Measurements from ENCODE around the gene TMEM59L. TPM values are rescaled to one million over a fixed set of nuclear protein-coding genes. Genes with fewer than 3 reads are reported as not detected.

The TMEM59L gene
- polyA plus RNA-seq, 12 donors = 4.7 to 19.4 (median 8.2) TPM; not detected in 1

DNA sequence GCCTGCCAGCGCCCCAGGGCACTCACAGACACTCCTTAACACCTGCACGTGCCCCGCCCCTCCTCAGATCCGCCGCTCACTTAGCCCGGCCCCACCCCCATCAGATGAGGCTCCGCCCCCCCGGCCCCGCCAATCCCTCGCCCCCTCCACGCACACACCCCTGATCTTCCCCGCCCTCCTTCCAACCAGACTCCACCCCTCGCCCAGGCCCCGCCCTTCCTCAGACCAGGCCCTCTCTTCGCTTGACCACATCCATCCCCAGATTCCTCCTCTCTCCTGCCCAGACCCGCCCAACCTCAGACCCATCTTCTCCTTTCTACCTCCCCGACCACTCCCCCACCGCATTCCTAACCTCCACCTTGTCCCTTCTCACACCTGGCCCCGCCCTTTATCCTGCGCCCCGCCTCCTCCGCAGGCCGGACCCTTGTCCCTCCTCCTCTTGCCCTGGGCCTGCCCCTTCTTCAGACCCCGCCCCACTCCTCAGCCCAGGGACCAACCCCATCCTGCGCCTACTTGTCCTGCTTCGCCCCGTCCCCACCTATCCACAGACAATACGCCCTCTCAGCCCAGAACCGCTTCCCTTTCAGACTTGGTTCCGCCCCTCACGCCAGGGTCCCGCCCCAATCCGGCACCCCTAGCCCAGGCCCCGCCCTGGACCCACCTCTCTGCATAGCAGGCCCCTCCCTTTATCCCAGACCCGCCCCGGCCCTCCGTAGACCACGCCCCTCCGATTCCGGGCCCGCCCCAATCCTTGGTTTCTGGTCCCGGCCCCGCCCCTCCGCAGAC is 23.7 kb downstream of the TMEM59L start:
- DNase-seq = peak; percentile 89

GRCh38 chr19:18636969-18637629 is 24.4 kb downstream of the TMEM59L start, which contains the start of gene KLHL26:
KLHL26 (plus strand) TSS chr19:18637028; CDS start chr19:18637055, 27 bp downstream.
- no peak for DNase-seq

GRCh38 chr19:18637673-18638630 is 25.3 kb downstream of the TMEM59L start:
- DNase-seq = no peak

DNA sequence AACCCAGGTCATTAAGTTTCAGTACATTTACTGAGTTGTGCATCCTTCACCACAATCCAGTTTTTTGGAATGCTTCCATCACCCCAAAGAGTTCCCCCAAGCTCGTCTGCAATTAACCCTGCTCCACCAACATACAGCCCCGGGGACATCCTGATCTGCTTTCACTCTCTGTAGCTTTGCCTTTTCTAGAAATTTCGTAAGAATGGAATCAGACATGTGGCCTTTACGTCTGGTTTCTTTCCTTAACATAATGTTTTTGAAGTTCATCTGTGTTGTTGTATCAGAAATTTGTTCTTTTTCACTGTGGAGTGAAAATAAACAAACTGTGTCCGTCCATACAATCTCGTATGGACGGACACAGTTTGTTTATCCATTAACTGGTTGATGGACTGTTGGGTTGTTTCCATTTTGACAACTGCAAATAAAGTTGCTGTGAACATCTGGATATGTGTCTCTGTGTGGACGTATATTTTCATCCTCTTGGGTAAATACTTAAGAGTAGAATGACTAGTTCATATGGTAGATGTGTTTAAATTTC is 27.1 kb downstream of the TMEM59L start:
- no peak for DNase-seq

DNA sequence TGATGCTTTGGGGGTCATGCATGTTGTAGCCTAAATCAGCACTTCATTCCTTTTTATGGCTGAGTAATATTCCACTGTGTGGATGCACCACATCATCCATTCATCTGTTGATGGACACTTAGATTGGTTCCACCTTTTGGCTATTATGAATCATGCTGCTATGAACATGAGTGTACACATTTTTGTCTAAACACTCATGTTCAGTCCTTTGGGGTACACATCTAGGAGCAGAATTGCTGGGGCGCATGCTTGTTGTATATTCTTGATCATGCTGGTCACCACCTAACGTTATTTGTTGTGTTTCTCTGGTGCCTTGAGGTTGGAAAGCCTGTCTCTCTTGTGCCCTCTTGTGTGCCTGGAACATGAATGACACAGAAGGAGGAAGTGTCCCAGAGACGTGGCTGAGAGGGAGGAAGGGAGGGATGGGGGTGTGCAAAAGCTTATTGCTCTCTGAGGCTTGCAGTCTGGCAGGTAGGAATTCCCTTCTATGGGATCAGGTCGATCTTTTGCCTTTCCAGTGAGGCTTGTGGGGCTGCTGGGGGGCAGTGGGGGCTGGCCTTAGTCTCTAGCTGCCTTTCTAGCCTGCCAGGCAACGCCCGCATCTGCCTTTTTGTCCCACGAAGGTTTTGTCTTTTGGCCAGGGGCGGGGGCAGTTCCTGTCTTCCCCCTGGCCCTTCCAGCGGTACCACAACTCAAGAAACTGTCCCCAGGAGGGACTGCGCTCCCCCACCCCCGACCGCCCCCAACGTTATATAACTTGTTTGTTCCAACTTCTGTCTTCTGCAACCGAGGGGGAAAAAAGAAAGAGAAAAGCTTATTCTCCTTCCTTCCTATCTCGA is 31.7 kb downstream of the TMEM59L start:
- DNase-seq = no peak

DNA sequence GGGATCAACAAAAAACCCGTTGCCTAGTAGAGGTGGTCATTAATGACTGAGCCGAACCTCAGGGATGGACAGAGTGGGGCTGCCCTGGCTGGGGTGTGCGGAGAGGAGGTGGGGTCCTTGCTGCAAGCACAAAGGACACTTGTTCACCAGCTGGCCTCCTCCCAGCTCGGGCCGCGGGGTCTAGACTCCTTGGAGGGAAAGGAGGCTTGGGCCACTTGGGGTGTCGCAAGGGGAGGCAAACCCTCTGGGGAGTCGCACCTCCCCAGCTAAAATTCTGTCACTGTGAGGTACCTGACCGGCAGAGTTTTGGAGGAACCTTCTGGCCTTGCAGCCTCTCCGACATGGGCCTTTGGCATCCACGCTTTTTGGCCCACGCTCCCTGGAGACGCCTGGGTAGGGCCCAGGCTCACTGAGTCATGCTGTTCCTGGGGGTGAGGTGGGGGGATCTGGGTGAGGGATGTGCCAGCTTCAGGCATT is 32.4 kb downstream of the TMEM59L start:
- DNase-seq = no peak

DNA sequence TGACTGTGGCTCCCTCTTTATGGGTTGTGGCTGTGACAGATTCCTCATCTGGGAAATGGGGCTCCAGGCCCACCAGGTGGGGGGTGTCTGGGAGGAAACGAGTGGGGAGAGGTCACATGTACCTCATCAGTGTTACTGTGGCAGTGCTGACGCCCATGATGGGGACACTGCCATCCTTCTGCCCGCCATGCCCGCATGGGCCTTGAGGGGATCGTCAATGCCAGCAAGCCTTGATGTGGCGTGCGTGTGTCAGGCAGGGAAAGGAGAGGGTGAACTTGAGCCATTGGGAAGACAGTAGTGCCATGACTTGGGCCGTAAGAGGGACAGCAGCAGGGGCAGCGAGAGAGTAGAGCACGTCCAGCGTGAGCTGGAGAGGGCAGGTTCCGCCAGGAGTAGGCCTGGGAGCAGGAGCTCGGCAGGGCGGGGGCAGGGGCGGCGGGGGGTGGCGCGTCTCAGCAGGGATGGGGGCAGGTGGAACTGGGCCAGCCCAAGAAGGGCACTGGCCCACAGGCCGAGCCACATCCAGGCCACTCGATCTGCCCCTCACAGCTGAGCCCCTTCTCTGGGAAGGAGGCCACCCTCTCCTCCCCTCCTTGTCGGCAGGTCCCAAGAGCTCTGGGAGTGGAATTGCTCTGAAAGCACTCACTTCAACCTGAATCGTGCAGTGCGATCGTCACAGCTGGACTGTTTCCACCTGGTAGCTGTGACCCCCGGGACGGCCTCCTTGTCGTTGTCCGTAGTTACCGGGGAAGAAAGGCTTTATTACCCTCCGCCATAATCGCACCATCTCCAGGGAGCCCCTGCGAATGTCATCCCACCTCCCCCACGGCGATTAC is 34.1 kb downstream of the TMEM59L start:
- no peak for DNase-seq

DNA sequence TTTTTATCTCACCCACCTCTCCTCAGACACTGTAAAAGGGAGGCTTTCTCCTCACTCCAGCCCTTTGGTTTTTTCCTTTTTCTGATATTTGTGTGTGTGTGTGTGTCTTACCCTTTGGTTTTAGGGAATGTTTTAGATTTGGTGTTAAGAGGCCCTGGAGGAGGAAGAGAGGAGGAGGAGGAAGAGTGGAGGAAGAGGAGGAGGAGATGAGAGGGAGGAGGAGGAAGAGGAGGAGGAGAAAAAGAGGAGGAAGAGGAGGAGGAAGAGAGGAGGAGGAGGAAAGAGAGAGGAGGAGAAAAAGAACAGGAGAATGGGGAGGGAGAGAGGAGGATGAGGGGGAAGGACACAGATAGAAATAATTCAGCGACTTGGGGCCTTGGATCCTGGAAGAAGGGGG is 34.7 kb downstream of the TMEM59L start:
- no peak for DNase-seq

DNA sequence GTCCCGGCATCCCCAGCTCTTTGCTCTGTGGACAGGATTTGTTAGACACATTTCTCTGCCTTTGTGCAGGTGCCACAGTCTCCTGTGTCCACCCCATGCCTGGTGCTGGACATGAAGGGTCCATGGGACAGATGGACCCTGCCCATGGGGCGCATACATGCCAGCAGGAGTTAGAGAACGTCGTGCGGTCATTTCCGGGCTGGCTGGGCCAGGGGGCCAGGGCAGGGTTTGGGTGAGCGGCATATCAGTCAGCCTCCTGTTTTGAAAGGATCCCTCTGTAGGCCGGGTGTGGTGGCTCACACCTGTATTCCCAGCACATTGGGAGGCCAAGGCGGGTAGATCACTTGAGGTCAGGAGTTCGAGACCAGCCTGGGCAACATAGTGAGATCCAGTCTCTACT is 35.1 kb downstream of the TMEM59L start:
- DNase-seq = no peak

DNA sequence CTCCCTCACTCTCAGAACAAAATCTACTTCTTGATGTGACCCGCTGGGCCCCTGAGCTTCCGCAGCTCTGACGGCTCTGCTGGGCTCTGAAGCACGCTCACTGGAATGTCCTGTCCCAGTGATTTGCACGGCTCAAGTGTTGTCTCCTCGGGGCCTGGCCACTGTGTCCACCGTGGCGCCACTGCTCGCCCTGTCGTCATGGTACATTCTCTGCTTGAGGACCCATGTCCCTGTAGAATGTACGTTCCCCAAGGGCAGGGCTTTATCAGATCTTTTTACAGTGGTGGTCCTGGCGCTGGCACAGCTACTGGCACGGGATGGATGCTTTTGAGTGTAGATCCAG is 36.3 kb downstream of the TMEM59L start:
- DNase-seq = no peak

GRCh38 chr19:18649371-18650020 is 36.8 kb downstream of the TMEM59L start:
- DNase-seq = peak; percentile 79

DNA sequence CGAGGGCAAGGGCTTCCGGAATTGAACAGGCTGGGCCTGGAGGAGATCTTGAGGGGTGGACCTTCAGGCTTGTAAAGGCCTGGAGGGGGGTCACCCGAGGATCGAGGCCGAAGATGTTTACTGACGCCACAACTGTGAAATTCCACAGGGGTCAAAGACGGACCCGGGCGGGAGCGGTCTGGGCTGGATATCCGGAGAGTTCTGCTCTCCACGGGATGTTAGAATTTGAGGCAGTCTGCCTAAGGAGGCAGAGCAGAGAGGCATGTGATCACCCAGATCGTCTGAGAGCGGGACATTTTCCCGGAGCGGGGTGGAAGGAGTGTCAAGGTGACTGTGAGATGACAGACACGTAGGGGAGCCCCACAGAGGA is 37.3 kb downstream of the TMEM59L start:
- no peak for DNase-seq

- peak; percentile 74 for DNase-seq
These were observed 37.9 kb downstream of the TMEM59L start for GRCh38 chr19:18650468-18651041.

DNA sequence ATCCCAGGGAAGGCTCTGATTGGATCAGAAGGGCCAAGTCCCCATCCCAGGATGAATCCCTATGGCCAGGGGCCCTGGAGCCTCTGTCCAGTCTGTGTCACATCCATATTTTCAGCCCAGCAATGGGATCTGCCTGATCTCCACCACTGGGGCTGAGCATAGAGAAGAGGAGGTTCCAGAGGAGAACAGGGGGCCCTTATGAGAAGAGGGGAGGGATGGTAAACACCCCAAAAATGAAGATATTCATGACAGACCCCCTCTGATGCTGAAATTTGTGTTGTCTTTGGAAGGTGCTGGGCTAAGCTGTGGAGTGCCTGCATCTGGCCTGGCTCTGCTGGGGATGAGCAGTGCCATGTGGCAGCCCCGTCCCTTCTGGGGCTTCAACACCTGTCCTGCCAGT is 38.6 kb downstream of the TMEM59L start:
- DNase-seq = no peak

DNA sequence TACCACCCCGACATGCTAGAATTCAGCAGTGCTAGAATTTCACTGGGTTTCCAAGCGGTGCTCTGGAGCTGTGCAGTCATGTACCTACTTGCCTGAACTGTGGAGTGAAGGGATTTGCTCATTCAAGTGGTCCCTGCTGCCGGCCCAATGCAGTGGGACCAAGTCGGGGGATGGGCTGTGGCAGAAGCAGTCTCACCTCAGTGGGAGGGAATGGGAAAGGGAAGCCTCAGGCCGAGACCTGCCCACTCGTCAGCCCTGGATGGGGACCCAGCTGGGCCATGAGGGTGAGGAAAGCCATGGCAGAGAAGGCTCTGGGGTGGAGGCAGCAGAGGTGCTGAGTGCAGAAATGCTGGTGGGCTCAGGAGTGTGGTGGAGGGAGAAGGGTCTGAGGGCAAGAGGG is 39.1 kb downstream of the TMEM59L start:
- no peak for DNase-seq

DNA sequence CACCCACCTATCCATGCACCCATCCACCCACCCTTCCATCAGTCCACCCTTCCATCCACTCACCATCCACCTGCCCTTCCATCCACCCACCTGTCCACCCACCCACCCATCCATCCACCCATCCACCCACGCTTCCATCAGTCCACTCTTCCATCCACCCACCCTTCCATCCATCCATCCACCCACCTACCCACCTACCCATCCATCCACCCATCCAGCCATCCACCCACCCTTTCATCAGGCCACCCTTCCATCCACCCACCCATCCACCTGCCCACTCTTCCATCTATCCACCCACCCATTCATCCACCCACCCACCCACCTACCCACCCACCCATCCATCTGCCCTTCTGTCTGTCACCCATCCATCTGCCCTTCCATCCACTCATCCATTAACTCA is 41.2 kb downstream of the TMEM59L start:
- DNase-seq = no peak

- no peak for DNase-seq
These were observed 41.8 kb downstream of the TMEM59L start for GRCh38 chr19:18654469-18654868.

DNA sequence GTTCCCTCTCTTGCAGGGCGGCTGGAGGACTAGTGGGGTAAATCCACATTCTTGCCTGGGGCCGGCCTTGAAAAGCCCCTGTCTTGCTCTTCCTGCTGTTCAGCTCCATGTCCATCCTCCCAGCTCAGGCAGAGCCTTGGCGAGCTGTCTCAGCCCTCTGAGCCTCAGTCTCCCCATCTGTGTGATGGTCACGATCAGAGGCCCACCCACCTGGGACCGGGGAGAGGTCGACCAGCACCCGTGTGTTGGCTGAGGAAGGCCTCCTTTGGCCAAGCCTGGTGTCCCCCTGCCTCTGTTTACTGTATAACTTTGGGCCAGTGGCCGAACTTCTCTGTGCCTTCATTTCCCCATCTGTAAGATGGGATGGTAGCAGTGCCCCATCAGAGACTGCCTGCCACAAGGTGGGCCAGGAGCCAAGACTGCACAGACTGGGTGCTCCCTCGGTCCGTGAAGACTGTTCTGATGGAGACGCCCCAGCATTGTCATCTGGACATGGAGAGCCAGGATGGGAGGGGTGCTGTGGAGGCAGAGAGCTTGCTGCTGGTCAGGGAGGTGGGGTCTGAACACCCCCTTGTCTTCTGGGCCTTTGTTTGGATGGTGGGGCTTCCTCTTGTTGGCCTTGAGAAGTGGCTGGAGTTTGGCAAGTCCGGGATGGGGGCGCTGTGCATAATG is 42.6 kb downstream of the TMEM59L start:
- DNase-seq = no peak

Data from muscle of arm (tissue), 12 donors.